Astrocyte (in vitro differentiated cells and primary cell): ENCODE measurements around the gene GRID2.

Source experiments
- CTCF ChIP-seq: IDR thresholded peaks from 2 replicates; pipeline ENCODE4 v1.5.1; 2011; ENCODE audit warnings: low read depth, mild to moderate bottlenecking, inconsistent platforms, low read length, moderate library complexity; ENCODE audit not compliant: insufficient read depth
- EZH2 ChIP-seq: IDR thresholded peaks from 2 replicates; pipeline ENCODE4 v1.6.1; 2012; ENCODE audit warnings: mild to moderate bottlenecking, low read length, inconsistent platforms; ENCODE audit not compliant: insufficient read depth

GRCh38 chr4:93710101-93710846 lies 1406.5 kb downstream of the GRID2 start:
- no peak for TF ChIP-seq CTCF
- no peak for TF ChIP-seq EZH2
